GM23338 (cell line): ENCODE data around the gene HSH2D. TPM values are rescaled to one million over a fixed set of nuclear protein-coding genes. Genes with fewer than 3 reads are reported as not detected.

ENCODE experiments used
- CREB1 ChIP-seq: fragments of 250-450 bp; sonication (Bioruptor Pico); IDR thresholded peaks from 2 replicates; pipeline ENCODE4 v1.5.0; 2020; ENCODE audit warnings: low read depth, mild to moderate bottlenecking, moderate library complexity
- EZH2 ChIP-seq: fragments of 200-600 bp; sonication (generic); IDR thresholded peaks from one replicate; pipeline ENCODE4 v1.8.0; 2017; ENCODE audit warnings: antibody characterized with exemption, mild to moderate bottlenecking, low read depth; ENCODE audit not compliant: unreplicated experiment
- NANOG ChIP-seq: IDR thresholded peaks from 2 replicates; pipeline ENCODE4 v1.6.1; 2016; ENCODE audit warnings: antibody characterized with exemption, borderline replicate concordance
- REST ChIP-seq: IDR thresholded peaks from one replicate; pipeline ENCODE4 v1.6.1; 2018; ENCODE audit warnings: antibody characterized with exemption; ENCODE audit not compliant: unreplicated experiment
- STAT1 ChIP-seq: IDR thresholded peaks from one replicate; pipeline ENCODE4 v1.6.1; 2016; ENCODE audit warnings: antibody characterized with exemption; ENCODE audit not compliant: unreplicated experiment
- ZNF462 ChIP-seq: fragments of 250-450 bp; sonication (Bioruptor Pico); IDR thresholded peaks from 2 replicates; pipeline ENCODE4 v1.5.0; 2020; ENCODE audit warnings: mild to moderate bottlenecking, moderate library complexity
- polyA plus RNA-seq: library from polyadenylated mRNA; unstranded; fragments of >200 nt; fragmentation: Nextera tagmentation; extraction: Ambion mirVana; gene quantifications from 2 replicates; pipeline ENCODE4 v1.2.1, GENCODE V29; 2016
- total RNA-seq: library from RNA; depleted of rRNA; stranded (reverse); fragments of >200 nt; shearing (Covaris generic); gene quantifications from 2 replicates; pipeline ENCODE4 v1.2.3, GENCODE V29; 2014

The HSH2D gene
- total and polyA plus RNA-seq, 2 experiments from 2014 or later = 0.81 to 1.4 TPM

DNA sequence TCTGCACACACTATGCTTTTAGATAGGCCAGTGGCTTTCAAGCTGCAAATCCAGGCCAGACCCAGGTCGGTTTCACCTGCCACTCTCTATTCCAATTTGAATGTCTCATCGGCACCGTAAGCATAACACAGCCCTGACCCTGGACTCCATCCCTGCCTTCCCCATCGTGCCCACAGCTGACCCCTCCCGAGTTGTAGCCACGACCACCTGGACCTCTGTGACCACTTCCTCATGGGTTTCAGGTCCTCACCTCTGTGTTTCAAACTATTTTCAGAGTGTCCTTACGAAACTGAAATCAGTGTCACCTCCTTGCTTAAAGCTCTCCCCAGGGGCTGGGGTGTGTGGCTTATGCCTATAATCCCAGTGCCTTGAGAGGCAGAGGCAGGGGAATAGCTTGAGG is 9.0 kb upstream of the HSH2D start (continued):
- TF ChIP-seq ZNF462 (CRISPR knock-in tag) (no peak), EZH2 (no peak), NANOG (no peak), REST (no peak), STAT1 (no peak), CREB1 (CRISPR knock-in tag) (no peak)
